Measurements from ENCODE around the gene ROM1. TPM values are rescaled to one million over a fixed set of nuclear protein-coding genes. Genes with fewer than 3 reads are reported as not detected.
A peak's percentile ranks its signal among the peaks of the same experiment; 100 is the strongest.

Gene ROM1
- total and polyA plus RNA-seq, 2 donors (not counting 3 experiments of a cell fraction or from before 2014, with no cell fraction given) = 5.3 to 8.8 TPM

DNA sequence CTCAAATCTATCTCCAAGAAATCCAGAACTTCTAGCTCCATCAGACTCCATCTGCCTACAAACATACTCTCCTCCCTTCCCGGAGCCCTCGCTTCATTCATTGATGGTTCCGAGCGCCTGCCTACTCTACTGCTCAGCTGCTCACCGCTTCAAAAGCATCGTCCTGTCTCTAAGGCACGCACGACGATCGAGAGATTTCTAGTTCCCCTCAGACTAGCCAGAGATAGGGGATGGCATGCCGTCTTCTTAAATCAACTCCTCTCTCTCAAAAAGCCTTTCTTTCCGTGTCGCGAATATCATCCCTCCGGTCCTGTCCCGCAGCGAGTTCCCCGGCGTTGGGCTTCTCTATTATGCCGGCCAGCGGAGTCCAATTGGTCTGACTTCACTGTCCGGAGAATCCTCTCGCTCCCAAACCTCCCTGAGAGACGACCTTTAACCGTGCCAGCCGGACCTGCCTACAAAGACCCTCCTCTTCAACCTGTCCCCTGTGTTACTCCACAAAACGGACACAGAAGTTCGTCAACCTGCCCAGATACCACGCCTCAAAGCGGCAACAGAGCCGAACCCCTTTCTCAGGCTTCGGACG is 40.0 kb upstream of the ROM1 start:
- Histone ChIP-seq H3K27ac (ENCODE audit: insufficient read depth, low read depth, low read length) (peak overlapping the region; percentile 41), H3K9ac (replicated peaks; ENCODE audit: extremely low read depth, insufficient read depth, low read length) (peak overlapping the region; percentile 95), H3K27me3 (ENCODE audit: control insufficient read depth in 2 of 2, insufficient read depth in 2 of 2, low read length in 2 of 2) (no peaks in the 10 kb centered on the region), H3K4me3 (replicated peaks in 1 of 3; ENCODE audit: insufficient read depth in 1 of 3, low read depth in 1 of 3, low read length in 3 of 3) (peak overlapping the region; percentile 51 to 85 (median 70)), H3K4me1 (ENCODE audit: control insufficient read depth, extremely low read depth, insufficient read depth, low read length) (peaks cover 54% of the 10 kb centered on the region), H2AFZ (ENCODE audit: low read depth, low read length) (no peak overlapping the region), H3K4me2 (ENCODE audit: insufficient read depth, low read length) (peak overlapping the region; percentile 92), H3K9me1 (replicated peaks; ENCODE audit: control insufficient read depth, extremely low read depth, insufficient read depth, low read length) (no peaks in the 10 kb centered on the region), H3K79me2 (ENCODE audit: control insufficient read depth, insufficient read depth, low read length) (peaks cover 73% of the 10 kb centered on the region), H3K36me3 (ENCODE audit: control insufficient read depth in 2 of 2, extremely low read depth in 1 of 2, insufficient read depth in 2 of 2, low read length in 2 of 2) (peaks cover 21 to 23% of the 10 kb centered on the region in 2 experiments), H4K20me1 (replicated peaks; ENCODE audit: control insufficient read depth, extremely low read depth, insufficient read depth, low read length) (no peaks in the 10 kb centered on the region), H3K9me3 (replicated peaks; ENCODE audit: control insufficient read depth, insufficient read depth, low read length) (no peaks in the 10 kb centered on the region)
- FAIRE-seq (peak; percentile 40), DNase-seq (ENCODE audit: low read depth, low spot score) (peak; percentile 41)
- dilution Hi-C loops (cut with MboI; ENCODE audit: extremely low pct_ligation_motif_present, low sequenced_read_pairs) (no loop called here), intact Hi-C loops (cut with micrococcal nuclease) (loop anchor here (1.0 kb wide), 2 partner anchors 39 to 73 kb away; partner anchors contain the start of genes EML3 and GANAB)
- ChIA-PET CTCF (interaction anchor here (0.8 to 4.2 kb wide), 18 partner anchors 10 to 369 kb away, joined by 3 to 26 read pairs (median 4); partner anchors contain the start of genes B3GAT3, EML3, MTA2 and ROM1), POLR2A (interaction anchor here (0.6 to 5.7 kb wide), 13 partner anchors 8 to 268 kb away, joined by 3 to 75 read pairs (median 5); partner anchors contain the start of genes C11orf98, CSKMT, HNRNPUL2 and INTS5)
- TF ChIP-seq EZH2 (IDR thresholded peaks at IDR 0.05; ENCODE audit: borderline replicate concordance, low read depth, low read length, severe bottlenecking) = no peak
- no peak for TF ChIP-seq GATA2 (IDR thresholded peaks at IDR 0.05; ENCODE audit: insufficient read depth, insufficient read length, low read depth, low read length)
- TF ChIP-seq POLR2A (IDR thresholded peaks at IDR 0.05; ENCODE audit: low read depth, low read length) = no peak
- TF ChIP-seq JUN (IDR thresholded peaks at IDR 0.05; ENCODE audit: borderline replicate concordance, insufficient read depth, insufficient read length, low read depth) = no peak
- TF ChIP-seq FOS (IDR thresholded peaks at IDR 0.05; ENCODE audit: borderline replicate concordance, insufficient read depth, low read length) = no peak
- TF ChIP-seq, protein P1, sequence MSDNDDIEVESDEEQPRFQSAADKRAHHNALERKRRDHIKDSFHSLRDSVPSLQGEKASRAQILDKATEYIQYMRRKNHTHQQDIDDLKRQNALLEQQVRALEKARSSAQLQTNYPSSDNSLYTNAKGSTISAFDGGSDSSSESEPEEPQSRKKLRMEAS (IDR thresholded peaks at IDR 0.05; ENCODE audit: insufficient read depth, insufficient read length) = no peak
- TF ChIP-seq, protein P2, sequence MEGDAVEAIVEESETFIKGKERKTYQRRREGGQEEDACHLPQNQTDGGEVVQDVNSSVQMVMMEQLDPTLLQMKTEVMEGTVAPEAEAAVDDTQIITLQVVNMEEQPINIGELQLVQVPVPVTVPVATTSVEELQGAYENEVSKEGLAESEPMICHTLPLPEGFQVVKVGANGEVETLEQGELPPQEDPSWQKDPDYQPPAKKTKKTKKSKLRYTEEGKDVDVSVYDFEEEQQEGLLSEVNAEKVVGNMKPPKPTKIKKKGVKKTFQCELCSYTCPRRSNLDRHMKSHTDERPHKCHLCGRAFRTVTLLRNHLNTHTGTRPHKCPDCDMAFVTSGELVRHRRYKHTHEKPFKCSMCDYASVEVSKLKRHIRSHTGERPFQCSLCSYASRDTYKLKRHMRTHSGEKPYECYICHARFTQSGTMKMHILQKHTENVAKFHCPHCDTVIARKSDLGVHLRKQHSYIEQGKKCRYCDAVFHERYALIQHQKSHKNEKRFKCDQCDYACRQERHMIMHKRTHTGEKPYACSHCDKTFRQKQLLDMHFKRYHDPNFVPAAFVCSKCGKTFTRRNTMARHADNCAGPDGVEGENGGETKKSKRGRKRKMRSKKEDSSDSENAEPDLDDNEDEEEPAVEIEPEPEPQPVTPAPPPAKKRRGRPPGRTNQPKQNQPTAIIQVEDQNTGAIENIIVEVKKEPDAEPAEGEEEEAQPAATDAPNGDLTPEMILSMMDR (IDR thresholded peaks at IDR 0.05; ENCODE audit: extremely low read depth in 1 of 2, insufficient read depth in 1 of 2, low read depth in 1 of 2, low read length in 2 of 2) = no peak
- TF ChIP-seq MYC (IDR thresholded peaks at IDR 0.05; ENCODE audit: low read depth, low read length) = no peak
- no peak for TF ChIP-seq POLR2AphosphoS5 (IDR thresholded peaks at IDR 0.05; ENCODE audit: insufficient read depth, low read depth, low read length)
- TSS peak; percentile 12 for BruUV-seq (replicated peaks)

All from endothelial cell of umbilical vein (primary cell).